PC-9 (cell line): Measurements from ENCODE around the gene MYH11.

Experiments used
- CTCF ChIP-seq: fragments of 200-600 bp; sonication (generic); conservative IDR thresholded peaks from 2 replicates; pipeline ENCODE4 v1.6.1; 2017; ENCODE audit warnings: mixed run types, antibody characterized with exemption, mild to moderate bottlenecking, moderate library complexity
- EZH2 ChIP-seq: fragments of 200-600 bp; sonication (generic); IDR thresholded peaks from 2 replicates; pipeline ENCODE4 v1.8.0; 2017; ENCODE audit warnings: antibody characterized with exemption, low read depth

- TF ChIP-seq CTCF (no peak), EZH2 (no peak)
Measured at GRCh38 chr16:15746332-15746731, 110.5 kb downstream of the MYH11 start.
